ENCODE measurements around the gene MTUS2.

The MTUS2 gene

GRCh38 chr13:29255567-29255966, 435.4 kb downstream of the MTUS2 start:
- DNase-seq (ENCODE audit: low read depth) = no peak
- no peak overlapping the region for H3K4me3 ChIP-seq (ENCODE audit: low read depth, low read length)
- TF ChIP-seq CTCF (IDR thresholded peaks at IDR 0.05; ENCODE audit: low read depth, low read length) = no peak
- no peak for TF ChIP-seq MAX (IDR thresholded peaks at IDR 0.05; ENCODE audit: low read depth, low read length)
- TF ChIP-seq POLR2A (IDR thresholded peaks at IDR 0.05; ENCODE audit: extremely low read depth, insufficient read length) = no peak

GRCh38 chr13:29260684-29261083, 440.5 kb downstream of the MTUS2 start:
- peak; percentile 14 for DNase-seq (ENCODE audit: low read depth)
- no peak overlapping the region for H3K4me3 ChIP-seq (ENCODE audit: low read depth, low read length)
- TF ChIP-seq MAX (IDR thresholded peaks at IDR 0.05; ENCODE audit: low read depth, low read length) (no peak), CTCF (IDR thresholded peaks at IDR 0.05; ENCODE audit: low read depth, low read length) (peak; percentile 19), POLR2A (IDR thresholded peaks at IDR 0.05; ENCODE audit: extremely low read depth, insufficient read length) (no peak)

GRCh38 chr13:29266261-29266660, 446.1 kb downstream of the MTUS2 start:
- no peak for DNase-seq (ENCODE audit: low read depth)
- no peak overlapping the region for H3K4me3 ChIP-seq (ENCODE audit: low read depth, low read length)
- TF ChIP-seq CTCF (IDR thresholded peaks at IDR 0.05; ENCODE audit: low read depth, low read length) = peak; percentile 2
- no peak for TF ChIP-seq POLR2A (IDR thresholded peaks at IDR 0.05; ENCODE audit: extremely low read depth, insufficient read length)

- no peak for TF ChIP-seq MYC (IDR thresholded peaks at IDR 0.05; ENCODE audit: low read depth, low read length)
- no peak for TF ChIP-seq CTCF (IDR thresholded peaks at IDR 0.05; ENCODE audit: low read depth, low read length)
- no peak for TF ChIP-seq POLR2A (IDR thresholded peaks at IDR 0.05; ENCODE audit: extremely low read depth, insufficient read length)
- no peak for TF ChIP-seq MAX (IDR thresholded peaks at IDR 0.05; ENCODE audit: low read depth, low read length)
- H3K4me3 ChIP-seq (ENCODE audit: low read depth, low read length) = no peak overlapping the region
- DNase-seq (ENCODE audit: low read depth) = no peak
These were observed 446.9 kb downstream of the MTUS2 start for GRCh38 chr13:29266756-29267733.

GRCh38 chr13:29270271-29270985, 450.3 kb downstream of the MTUS2 start:
- TF ChIP-seq MYC (IDR thresholded peaks at IDR 0.05; ENCODE audit: low read depth, low read length) (no peak), MAX (IDR thresholded peaks at IDR 0.05; ENCODE audit: low read depth, low read length) (no peak), POLR2A (IDR thresholded peaks at IDR 0.05; ENCODE audit: extremely low read depth, insufficient read length) (no peak), CTCF (IDR thresholded peaks at IDR 0.05; ENCODE audit: low read depth, low read length) (no peak)
- DNase-seq (ENCODE audit: low read depth) = no peak
- H3K4me3 ChIP-seq (ENCODE audit: low read depth, low read length) = no peak overlapping the region
